K562 (cell line): Measurements from ENCODE around the gene CLPSL1. TPM values are rescaled to one million over a fixed set of nuclear protein-coding genes. Genes with fewer than 3 reads are reported as not detected.

Experiments
- ATAC-seq: fragments of 200-7000 bp; cut with Tn5 transposase; 3 replicates; pipeline ENCODE4 v1.9.1; 2020; ENCODE audit warnings: moderate library complexity
- BruUV-seq: library from RNA; stranded (reverse); fragments of 400-500 nt; replicated peaks from 2 replicates; lab custom pipeline; 2021; lab: Mats Ljungman, UMichigan
- CTCF ChIA-PET: fragments of 300-600 bp; formaldehyde crosslinking; extraction: SDS; loops from one replicate; lab custom pipeline; 2021; ENCODE audit warnings: low intra/inter-chr PET ratio; lab: Yijun Ruan, JAX
- POLR2A ChIA-PET: fragments of 300-600, 350-650 bp; sonication (Branson Sonifier 250); formaldehyde crosslinking; extraction: SDS; loops from one replicate; lab custom pipeline; 2021; ENCODE audit warnings: antibody characterized with exemption, inconsistent platforms; lab: Yijun Ruan, JAX
- DNase-seq, 4 experiments: peaks; one replicate each; pipeline versions ENCODE4 v3.0.0 to v3.0.0-alpha.2; 2011 to 2018; ENCODE audit warnings: low spot score in 3 of 4, mixed read lengths in 3 of 4; ENCODE audit errors: extremely low read depth in 1 of 4
- FAIRE-seq: peaks from 2 replicates; lab custom pipeline; 2011; peaks lifted over from hg19 to GRCh38; lab: Jason Lieb, UNC
- H2AFZ ChIP-seq: 2 replicates; pipeline ENCODE4 v1.6.0; 2011; ENCODE audit warnings: low read depth, low read length, control low read depth, inconsistent platforms
- H3K27ac ChIP-seq: fragments of 200-600 bp; 3 replicates; pipeline ENCODE4 v1.8.0; 2011; ENCODE audit warnings: low read depth, mild to moderate bottlenecking, control low read depth, inconsistent platforms, low read length, moderate library complexity, mixed read lengths; ENCODE audit errors: extremely low read depth
- H3K27me3 ChIP-seq, 2 experiments: fragments of 300-600 bp in 1 of 2; 2 replicates in 1 of 2; 3 replicates in 1 of 2; pipeline versions ENCODE4 v1.6.0 to v1.8.0; 2011; ENCODE audit warnings: inconsistent platforms in 2 of 2, low read length in 2 of 2, mild to moderate bottlenecking in 1 of 2, mixed read lengths in 1 of 2, moderate library complexity in 1 of 2; ENCODE audit not compliant: control insufficient read depth in 2 of 2, insufficient read depth in 2 of 2
- H3K36me3 ChIP-seq: fragments of 300-600 bp; 3 replicates; pipeline ENCODE4 v1.8.0; 2011; ENCODE audit warnings: mild to moderate bottlenecking, low read length, inconsistent platforms; ENCODE audit not compliant: control insufficient read depth, insufficient read depth
- H3K4me1 ChIP-seq, 2 experiments: fragments of 200-600 bp in 1 of 2; replicated peaks in 1 of 2; 2 replicates in 1 of 2; 3 replicates in 1 of 2; pipeline versions ENCODE4 v1.5.1 to v1.8.0; 2011; ENCODE audit warnings: inconsistent platforms in 2 of 2, low read length in 2 of 2, mild to moderate bottlenecking in 1 of 2, mixed read lengths in 1 of 2, moderate library complexity in 1 of 2; ENCODE audit not compliant: control insufficient read depth in 2 of 2, insufficient read depth in 2 of 2
- H3K4me2 ChIP-seq: 2 replicates; pipeline ENCODE4 v1.6.1; 2011; ENCODE audit warnings: low read length, control low read depth, inconsistent platforms, mixed read lengths; ENCODE audit not compliant: insufficient read depth
- H3K4me3 ChIP-seq: fragments of 200-600 bp; sonication (generic), shearing (Covaris generic); 2 replicates; pipeline ENCODE4 v1.5.1; 2016; ENCODE audit warnings: control low read depth, inconsistent platforms
- H3K79me2 ChIP-seq: fragments of 200-600 bp; 3 replicates; pipeline ENCODE4 v1.8.0; 2011; ENCODE audit warnings: low read length, inconsistent platforms; ENCODE audit not compliant: control insufficient read depth, insufficient read depth
- H3K9ac ChIP-seq, 2 experiments: 2 replicates each; pipeline versions ENCODE4 v1.6.0 to v1.6.1; 2011; ENCODE audit warnings: low read depth in 2 of 2, low read length in 2 of 2, control low read depth in 1 of 2, inconsistent platforms in 1 of 2, mild to moderate bottlenecking in 1 of 2, mixed read lengths in 1 of 2; ENCODE audit not compliant: insufficient read depth in 1 of 2
- H3K9me1 ChIP-seq: one replicate; pipeline ENCODE4 v1.6.0; 2011; ENCODE audit warnings: inconsistent platforms, mild to moderate bottlenecking, low read length, moderate library complexity; ENCODE audit not compliant: control insufficient read depth, insufficient read depth
- H3K9me3 ChIP-seq: replicated peaks from 2 replicates; pipeline ENCODE4 v1.5.1; 2011; ENCODE audit warnings: low read depth, low read length, inconsistent platforms; ENCODE audit not compliant: control insufficient read depth, insufficient read depth
- H4K20me1 ChIP-seq: replicated peaks from 2 replicates; pipeline ENCODE4 v1.6.1; 2011; ENCODE audit warnings: low read length, inconsistent platforms, mixed read lengths; ENCODE audit not compliant: control insufficient read depth, insufficient read depth
- NUFIP1 ChIP-seq: fragments of 450-650 bp; IDR thresholded peaks from 2 replicates; pipeline ENCODE4 v1.6.1; 2018; ENCODE audit not compliant: partially characterized antibody
- PBX2 ChIP-seq, 2 experiments: IDR thresholded peaks in 1 of 2; conservative IDR thresholded peaks in 1 of 2; 2 replicates each; pipeline ENCODE4 v1.6.1; 2016; ENCODE audit warnings: low read depth in 2 of 2, mild to moderate bottlenecking in 1 of 2, missing compliant biosample characterization in 1 of 2, missing genetic modification characterization in 1 of 2, moderate library complexity in 1 of 2
- PKNOX1 ChIP-seq: fragments of 450-650 bp; IDR thresholded peaks from 2 replicates; pipeline ENCODE4 v1.6.1; 2016
- WGBS: fragments of 100-300 bp; shearing (Covaris generic); methylation state at CpG from one replicate; pipeline ENCODE4 v1.1.6; 2016; ENCODE audit warnings: low coverage, mixed read lengths; ENCODE audit not compliant: insufficient coverage; ENCODE audit errors: missing lambda C conversion rate; 5-methylcytosine and 5-hydroxymethylcytosine counted together
- in situ Hi-C: fragments of 300-500 bp; cut with MboI; formaldehyde crosslinking; loops from 4 replicates; pipeline ENCODE4 v1.15.0; 2018; ENCODE audit warnings: inconsistent platforms, mixed read lengths
- intact Hi-C: fragments of 100-400 bp; cut with micrococcal nuclease; formaldehyde crosslinking; loops from 2 replicates; pipeline ENCODE4 v1.14.2; 2022
- polyA plus RNA-seq, 8 experiments: library from polyadenylated mRNA; depleted of rRNA in 4 of 8; stranded (reverse) in 5 of 8; unstranded in 3 of 8; fragments of >200 nt; fragmentation: Nextera tagmentation in 2 of 8; fragmentation: Illumina TruSeq in 1 of 8; extraction: Ambion mirVana in 2 of 8; extraction: Trizol in 1 of 8; gene quantifications; 2 replicates each; pipeline versions ENCODE4 v1.2.1 to v1.2.3, GENCODE V29; 2011 to 2014; ENCODE audit warnings: inconsistent platforms in 1 of 8, missing spikeins in 1 of 8
- total RNA-seq, 7 experiments: library from RNA; depleted of rRNA in 6 of 7; stranded (reverse); fragments of >200 nt in 6 of 7; fragmentation: Illumina TruSeq in 2 of 7; extraction: Trizol in 2 of 7; gene quantifications; 2 replicates each; pipeline versions ENCODE4 v1.2.1 to v1.2.3, GENCODE V29; 2011 to 2021; ENCODE audit warnings: low replicate concordance in 1 of 7

The CLPSL1 gene
- total and polyA plus RNA-seq, 9 of the 15 experiments (the other 6 are each of a cell fraction or from before 2014, with no cell fraction given) = not detected

GRCh38 chr6:35754452-35755277 is 26.2 kb upstream of the CLPSL1 start:
- H3K4me3 ChIP-seq = no peak overlapping the region
- no TSS peak for BruUV-seq
- WGBS = 4% methylated on average over 6 of the region's 6 CpGs
- H3K4me2 ChIP-seq = no peak overlapping the region
- H3K9me1 ChIP-seq = no peaks in the 10 kb centered on the region
- FAIRE-seq = no peak
- ATAC-seq = no peak
- no peaks in the 10 kb centered on the region for H3K4me1 ChIP-seq
- H3K9me3 ChIP-seq = no peaks in the 10 kb centered on the region
- H2AFZ ChIP-seq = no peak overlapping the region
- H3K79me2 ChIP-seq = no peaks in the 10 kb centered on the region
- no peaks in the 10 kb centered on the region for H3K36me3 ChIP-seq
- H4K20me1 ChIP-seq = no peaks in the 10 kb centered on the region
- no peak overlapping the region for H3K9ac ChIP-seq
- CTCF ChIA-PET = interaction anchor here (0.6 kb wide), 1 partner anchor 172 kb away, joined by 3 read pairs; no protein-coding TSS in a partner anchor
- intact Hi-C loops = loop anchor here (5.0 kb wide), 2 partner anchors 203 to 232 kb away; no protein-coding TSS in a partner anchor
- H3K27ac ChIP-seq = no peak overlapping the region
- no peak for TF ChIP-seq NUFIP1
- TF ChIP-seq PKNOX1 = peak; percentile 93
- TF ChIP-seq PBX2 (CRISPR knock-in tag; IDR thresholded peaks at IDR 0.05; ENCODE audit: low read depth) = no peak
- 0 out of 2 replicates have a peak, but pooled peaks have one; percentile 24 for TF ChIP-seq PBX2 (tag; conservative IDR thresholded peaks at IDR 0.05; ENCODE audit: low read depth)
- TF ChIP-seq, all 486 proteins: peak for 2
- DNase-seq = peak in 1 of 4 experiments; percentile 3
- POLR2A ChIA-PET = interaction anchor here (0.7 to 0.8 kb wide), 3 partner anchors 9 to 184 kb away, joined by 3 read pairs; no protein-coding TSS in a partner anchor
- peaks cover 48 to 85% of the 10 kb centered on the region in 2 experiments for H3K27me3 ChIP-seq
- in situ Hi-C loops = no loop called here
